ENCODE results near the gene EPS8L1. TPM values are rescaled to one million over a fixed set of nuclear protein-coding genes. Genes with fewer than 3 reads are reported as not detected.

EPS8L1 gene
- total RNA-seq, 1 experiment from 2014 or later = 62.1 TPM

DNA sequence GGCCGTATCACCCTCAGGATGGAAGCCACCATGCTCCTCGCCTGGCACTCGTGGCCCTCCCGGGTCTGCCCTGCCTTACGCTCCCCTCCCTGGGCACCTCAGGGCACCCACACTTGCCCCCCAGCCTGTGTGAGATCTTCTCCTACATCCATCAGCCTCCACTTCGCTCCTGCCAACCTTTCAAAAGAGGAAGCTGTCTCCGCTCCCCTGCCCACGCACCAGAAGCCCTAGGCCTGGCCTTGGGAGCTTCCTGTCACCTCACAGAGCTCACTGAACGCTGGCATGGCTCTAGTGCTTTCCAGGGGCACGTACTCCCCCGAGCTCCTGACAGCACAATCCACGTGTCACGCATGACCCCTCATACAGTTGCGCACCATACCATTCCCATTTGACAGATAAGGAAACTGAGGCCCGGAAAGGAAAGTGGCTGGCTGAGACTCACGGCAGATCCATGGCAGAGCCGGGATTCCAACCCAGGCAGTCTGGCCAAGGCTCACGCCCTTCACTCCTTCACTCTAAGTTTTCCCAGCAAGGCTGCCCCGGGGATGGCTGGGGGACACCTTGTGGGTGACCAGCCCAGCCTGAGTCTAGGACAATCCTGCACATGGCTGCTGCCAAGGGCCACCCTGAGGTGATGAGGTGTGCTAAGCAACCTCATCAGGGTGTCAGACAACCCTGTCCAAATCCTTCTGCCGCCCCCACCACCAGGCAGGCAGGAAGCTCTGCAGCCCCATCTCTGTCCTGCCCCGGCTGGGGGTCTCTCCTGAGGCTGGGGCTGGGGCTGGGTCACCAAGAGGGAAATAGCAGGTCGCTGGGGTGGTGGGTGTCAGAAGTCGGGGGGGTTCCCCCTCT lies 22.4 kb downstream of the EPS8L1 start:
- Histone ChIP-seq H3K27ac (ENCODE audit: low read depth, low read length) (no peak overlapping the region), H3K79me2 (ENCODE audit: insufficient read depth, low read length) (no peaks in the 10 kb centered on the region), H3K9me3 (ENCODE audit: control insufficient read depth in 1 of 2, insufficient read depth in 1 of 2, low read depth in 1 of 2, low read length in 2 of 2) (no peaks in the 10 kb centered on the region), H3K4me3 (replicated peaks in 1 of 2; ENCODE audit: low read depth in 1 of 2, low read length in 2 of 2) (no peak overlapping the region), H3K36me3 (ENCODE audit: control insufficient read depth in 1 of 2, insufficient read depth in 2 of 2, low read length in 2 of 2) (peaks cover 6 to 7% of the 10 kb centered on the region in 2 experiments; a peak in 3 of 4 replicates), H2AFZ (ENCODE audit: low read depth, low read length, poor library complexity, severe bottlenecking) (no peak overlapping the region), H3K9me2 (ENCODE audit: insufficient read depth) (no peaks in the 10 kb centered on the region), H3K9ac (ENCODE audit: low read length) (no peak overlapping the region), H3K4me2 (ENCODE audit: low read length) (no peak overlapping the region), H4K20me1 (ENCODE audit: insufficient read depth) (no peaks in the 10 kb centered on the region), H3K4me1 (ENCODE audit: control insufficient read depth in 1 of 2, insufficient read depth in 2 of 2, low read length in 2 of 2) (no peaks in the 10 kb centered on the region), H3K27me3 (ENCODE audit: insufficient read depth, low read length) (no peaks in the 10 kb centered on the region)
- TF ChIP-seq SRF (IDR thresholded peaks at IDR 0.05; ENCODE audit: low read depth) (no peak), MAX (IDR thresholded peaks at IDR 0.05) (no peak)
- ATAC-seq (no peak), DNase-seq (ENCODE audit: low read depth, low spot score) (no peak)
- ChIA-PET RAD21 (ENCODE audit: low non-redundant PET in 1 of 2, low total read pairs in 2 of 2, uncharacterized antibody in 2 of 2, unreplicated experiment in 2 of 2) (no interaction called here), POLR2A (no interaction called here), CTCF (no interaction called here)
- intact Hi-C loops (cut with micrococcal nuclease) = no loop called here
- no TSS peak for BruUV-seq (replicated peaks)

DNA sequence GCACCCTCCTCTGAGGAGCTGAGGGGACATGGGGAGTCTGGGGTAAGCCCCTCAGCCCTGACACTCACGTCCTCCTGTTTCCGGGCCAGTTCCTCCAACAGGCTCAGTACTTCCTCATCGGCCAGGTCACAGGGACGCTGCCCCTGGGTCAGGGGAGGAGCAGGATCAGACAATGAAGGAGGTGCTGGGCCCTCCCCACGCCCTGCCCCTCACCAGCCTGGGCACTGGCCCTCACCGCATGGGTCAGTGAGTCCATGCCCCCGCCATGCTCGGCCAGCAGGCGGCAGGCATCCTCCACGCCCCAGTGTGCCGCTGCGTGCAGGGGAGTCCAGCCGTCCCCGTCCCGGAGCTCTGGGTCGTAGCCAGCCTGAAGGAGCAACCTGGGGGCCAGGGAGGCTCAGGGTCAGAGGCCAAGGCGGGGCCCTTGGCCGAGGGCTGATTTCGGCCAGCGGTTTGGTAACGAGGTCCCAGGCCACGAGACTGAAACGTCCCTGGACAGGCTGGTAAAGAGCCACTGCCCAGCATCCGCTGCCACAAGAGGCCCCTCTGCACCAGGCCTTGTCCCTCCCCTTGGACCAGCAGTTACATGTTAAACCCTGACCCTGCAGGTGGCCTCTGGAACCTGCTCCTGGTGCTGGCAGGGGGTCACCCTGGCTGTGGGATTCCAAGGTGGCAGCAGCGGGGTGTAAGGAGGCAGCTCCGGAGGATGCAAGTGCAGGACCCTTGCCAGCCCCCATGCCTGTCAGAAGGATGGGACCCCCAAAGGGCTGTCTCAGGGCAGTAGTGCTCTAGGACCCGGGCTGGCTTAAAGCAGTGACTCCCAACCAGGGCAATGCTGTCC lies 23.3 kb downstream of the EPS8L1 start:
- no peak overlapping the region for H2AFZ ChIP-seq (ENCODE audit: low read depth, low read length, poor library complexity, severe bottlenecking)
- H3K4me3 ChIP-seq (replicated peaks in 1 of 2; ENCODE audit: low read depth in 1 of 2, low read length in 2 of 2) = no peak overlapping the region
- peak; percentile 44; the same call in 1 of the 2 replicates for ATAC-seq
- H3K4me1 ChIP-seq (ENCODE audit: control insufficient read depth in 1 of 2, insufficient read depth in 2 of 2, low read length in 2 of 2) = no peaks in the 10 kb centered on the region
- no peaks in the 10 kb centered on the region for H3K27me3 ChIP-seq (ENCODE audit: insufficient read depth, low read length)
- no peaks in the 10 kb centered on the region for H3K9me3 ChIP-seq (ENCODE audit: control insufficient read depth in 1 of 2, insufficient read depth in 1 of 2, low read depth in 1 of 2, low read length in 2 of 2)
- H4K20me1 ChIP-seq (ENCODE audit: insufficient read depth) = no peaks in the 10 kb centered on the region
- no peak overlapping the region for H3K4me2 ChIP-seq (ENCODE audit: low read length)
- intact Hi-C loops (cut with micrococcal nuclease) = no loop called here
- no peak for DNase-seq (ENCODE audit: low read depth, low spot score)
- no peaks in the 10 kb centered on the region for H3K79me2 ChIP-seq (ENCODE audit: insufficient read depth, low read length)
- no peak overlapping the region for H3K27ac ChIP-seq (ENCODE audit: low read depth, low read length)
- H3K9ac ChIP-seq (ENCODE audit: low read length) = no peak overlapping the region
- POLR2A ChIA-PET = no interaction called here
- RAD21 ChIA-PET (ENCODE audit: low non-redundant PET in 1 of 2, low total read pairs in 2 of 2, uncharacterized antibody in 2 of 2, unreplicated experiment in 2 of 2) = no interaction called here
- TF ChIP-seq YY1 (IDR thresholded peaks at IDR 0.05; ENCODE audit: extremely low read depth, insufficient replicate concordance, low read depth, low read length) = no peak
- TF ChIP-seq SIN3A (IDR thresholded peaks at IDR 0.05; ENCODE audit: low read depth) = no peak
- TF ChIP-seq, protein P1, sequence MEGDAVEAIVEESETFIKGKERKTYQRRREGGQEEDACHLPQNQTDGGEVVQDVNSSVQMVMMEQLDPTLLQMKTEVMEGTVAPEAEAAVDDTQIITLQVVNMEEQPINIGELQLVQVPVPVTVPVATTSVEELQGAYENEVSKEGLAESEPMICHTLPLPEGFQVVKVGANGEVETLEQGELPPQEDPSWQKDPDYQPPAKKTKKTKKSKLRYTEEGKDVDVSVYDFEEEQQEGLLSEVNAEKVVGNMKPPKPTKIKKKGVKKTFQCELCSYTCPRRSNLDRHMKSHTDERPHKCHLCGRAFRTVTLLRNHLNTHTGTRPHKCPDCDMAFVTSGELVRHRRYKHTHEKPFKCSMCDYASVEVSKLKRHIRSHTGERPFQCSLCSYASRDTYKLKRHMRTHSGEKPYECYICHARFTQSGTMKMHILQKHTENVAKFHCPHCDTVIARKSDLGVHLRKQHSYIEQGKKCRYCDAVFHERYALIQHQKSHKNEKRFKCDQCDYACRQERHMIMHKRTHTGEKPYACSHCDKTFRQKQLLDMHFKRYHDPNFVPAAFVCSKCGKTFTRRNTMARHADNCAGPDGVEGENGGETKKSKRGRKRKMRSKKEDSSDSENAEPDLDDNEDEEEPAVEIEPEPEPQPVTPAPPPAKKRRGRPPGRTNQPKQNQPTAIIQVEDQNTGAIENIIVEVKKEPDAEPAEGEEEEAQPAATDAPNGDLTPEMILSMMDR (IDR thresholded peaks at IDR 0.05 in 2 of 3, conservative IDR thresholded peaks at IDR 0.05 in 1 of 3; ENCODE audit: borderline replicate concordance in 1 of 3, insufficient read depth in 1 of 3, low read depth in 2 of 3, low read length in 2 of 3) = 0 out of 6 replicates have a peak, but pooled peaks of 2 of the 3 experiments have one; percentile 15 to 21
- H3K36me3 ChIP-seq (ENCODE audit: control insufficient read depth in 1 of 2, insufficient read depth in 2 of 2, low read length in 2 of 2) = peaks cover 6 to 12% of the 10 kb centered on the region in 2 experiments; a peak in 3 of 4 replicates
- no TSS peak for BruUV-seq (replicated peaks)
- CTCF ChIA-PET = no interaction called here
- no peaks in the 10 kb centered on the region for H3K9me2 ChIP-seq (ENCODE audit: insufficient read depth)

Data from HCT116 (cell line).